GM12875 (cell line): Measurements from ENCODE around the gene RASEF.

Source experiments
- H3K4me3 ChIP-seq: one replicate; pipeline ENCODE4 v1.5.1; 2011; ENCODE audit warnings: low read depth, low read length, control low read depth
- CTCF ChIP-seq: IDR thresholded peaks from 2 replicates; pipeline ENCODE4 v1.5.1; 2011; ENCODE audit warnings: low read depth, mild to moderate bottlenecking, control low read depth, inconsistent platforms, low read length, moderate library complexity, borderline replicate concordance; ENCODE audit not compliant: insufficient read depth

RASEF gene

GRCh38 chr9:83024506-83025125 lies 38.3 kb downstream of the RASEF start:
- no peak overlapping the region for H3K4me3 ChIP-seq
- no peak for TF ChIP-seq CTCF

- no peak overlapping the region for H3K4me3 ChIP-seq
- TF ChIP-seq CTCF, result no peak
Observed at GRCh38 chr9:83023151-83023550, 39.8 kb downstream of the RASEF start.

- no peak overlapping the region for H3K4me3 ChIP-seq
- TF ChIP-seq CTCF, result no peak
Observed at GRCh38 chr9:83020864-83021263, 42.1 kb downstream of the RASEF start.

- no peak for TF ChIP-seq CTCF
- H3K4me3 ChIP-seq, result no peak overlapping the region
Observed at GRCh38 chr9:83020327-83020726, 42.6 kb downstream of the RASEF start.

GRCh38 chr9:83019246-83019645 lies 43.7 kb downstream of the RASEF start:
- TF ChIP-seq CTCF, result no peak
- no peak overlapping the region for H3K4me3 ChIP-seq

- no peak for TF ChIP-seq CTCF
- H3K4me3 ChIP-seq, result no peak overlapping the region
Observed at GRCh38 chr9:83015897-83016296, 47.0 kb downstream of the RASEF start.

GRCh38 chr9:83013867-83014605 lies 48.9 kb downstream of the RASEF start:
- no peak overlapping the region for H3K4me3 ChIP-seq
- TF ChIP-seq CTCF, result no peak
